Right lobe of liver (tissue), 6 donors: ENCODE measurements around the gene EIF4A3. TPM values are rescaled to one million over a fixed set of nuclear protein-coding genes. Genes with fewer than 3 reads are reported as not detected.

Source experiments
- ATAC-seq, 4 donors: fragments of 200-7000 bp; cut with Tn5 transposase; one replicate each; pipeline ENCODE4 v1.9.1; 2020; ENCODE audit warnings: mild to moderate bottlenecking in 4 of 4, moderate library complexity in 4 of 4
- DNase-seq, 3 donors: peaks; one replicate each; pipeline ENCODE4 v3.0.0-alpha.2; 2020
- H3K27ac ChIP-seq, 3 donors: fragments of 200-600 bp; one replicate each; pipeline ENCODE4 v1.8.0; 2022
- H3K27me3 ChIP-seq, 2 donors: fragments of 200-600 bp; one replicate each; pipeline ENCODE4 v1.8.0; 2022
- H3K36me3 ChIP-seq, 4 donors: fragments of 200-600 bp; sonication (generic) in 1 of 4; one replicate each; pipeline versions ENCODE4 v1.5.1 to v1.8.0; 2017 to 2022; ENCODE audit warnings: control low read depth in 1 of 4
- H3K4me1 ChIP-seq, 4 donors: fragments of 200-600 bp; sonication (generic) in 1 of 4; one replicate each; pipeline versions ENCODE4 v1.5.1 to v1.8.0; 2017 to 2022; ENCODE audit warnings: control low read depth in 1 of 4
- H3K4me3 ChIP-seq, 3 donors: fragments of 200-600 bp; one replicate each; pipeline ENCODE4 v1.8.0; 2022
- H3K9me3 ChIP-seq, 4 donors: fragments of 200-600 bp; sonication (generic) in 1 of 4; one replicate each; pipeline versions ENCODE4 v1.5.1 to v1.8.0; 2017 to 2022; ENCODE audit warnings: control low read depth in 1 of 4
- POLR2A ChIP-seq: fragments of 450-650 bp; IDR thresholded peaks from one replicate; pipeline ENCODE4 v1.6.1; 2017; ENCODE audit warnings: antibody characterized with exemption, mild to moderate bottlenecking
- WGBS: methylation state at CpG from one replicate; pipeline ENCODE4 v1.1.6; 2018; ENCODE audit warnings: low coverage, low lambda C conversion rate; ENCODE audit not compliant: insufficient coverage; ENCODE audit errors: missing lambda C conversion rate; 5-methylcytosine and 5-hydroxymethylcytosine counted together
- intact Hi-C, 2 donors: fragments of 100-400 bp; cut with DNase I; formaldehyde crosslinking; loops; one replicate each; pipeline versions ENCODE4 v1.11.2 to v1.14.1; 2022
- total RNA-seq, 6 experiments: library from RNA; depleted of rRNA in 2 of 6; stranded (reverse); fragments of >200 nt in 2 of 6; fragmentation: NEBNext Ultra II Directional in 3 of 6; extraction: Animal tissue kit (Norgen Biotek cat#: 25700) in 3 of 6; gene quantifications; one replicate each; pipeline versions ENCODE4 v1.1.0 to v1.2.4, GENCODE V29; 2016 to 2023
- TF ChIP-seq, protein P1 (sequence below), 4 donors: fragments of 200-600 bp in 3 of 4; fragments of 450-650 bp in 1 of 4; IDR thresholded peaks; one replicate each; pipeline versions ENCODE4 v1.5.1 to v1.8.0; 2016 to 2022; ENCODE audit warnings: antibody characterized with exemption in 4 of 4, mild to moderate bottlenecking in 2 of 4
- donor health status: DM: no; HTN: yes; CAD: no.
- donor health status: DM: no; HTN: no; CAD: no.
- donor health status: DM: no; HTN: no; CAD: no.
- donor health status: DM: no; HTN: yes; CAD: no.
- donor health status: DM: no; HTN: yes; CAD: no.

Gene EIF4A3
- total RNA-seq, 6 experiments from 2014 or later, result 21.6 to 41.7 (median 32.2) TPM

DNA sequence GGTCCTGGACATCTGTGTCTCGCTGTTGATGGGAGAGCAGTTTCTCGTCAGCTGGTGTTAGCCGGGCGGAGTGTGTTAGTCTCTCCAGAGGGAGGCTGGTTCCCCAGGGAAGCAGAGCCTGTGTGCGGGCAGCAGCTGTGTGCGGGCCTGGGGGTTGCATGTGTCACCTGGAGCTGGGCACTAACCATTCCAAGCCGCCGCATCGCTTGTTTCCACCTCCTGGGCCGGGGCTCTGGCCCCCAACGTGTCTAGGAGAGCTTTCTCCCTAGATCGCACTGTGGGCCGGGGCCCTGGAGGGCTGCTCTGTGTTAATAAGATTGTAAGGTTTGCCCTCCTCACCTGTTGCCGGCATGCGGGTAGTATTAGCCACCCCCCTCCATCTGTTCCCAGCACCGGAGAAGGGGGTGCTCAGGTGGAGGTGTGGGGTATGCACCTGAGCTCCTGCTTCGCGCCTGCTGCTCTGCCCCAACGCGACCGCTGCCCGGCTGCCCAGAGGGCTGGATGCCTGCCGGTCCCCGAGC is 27.6 kb downstream of the EIF4A3 start:
- intact Hi-C loops, result no loop called here
- no peak overlapping the region for H3K27ac ChIP-seq
- ATAC-seq (no peak), DNase-seq (no peak)
- WGBS, result no CpG with 5 or more reads among the region's 24 CpGs
- no peaks in the 10 kb centered on the region for H3K36me3 ChIP-seq
- no peaks in the 10 kb centered on the region for H3K4me1 ChIP-seq
- TF ChIP-seq, protein P1, sequence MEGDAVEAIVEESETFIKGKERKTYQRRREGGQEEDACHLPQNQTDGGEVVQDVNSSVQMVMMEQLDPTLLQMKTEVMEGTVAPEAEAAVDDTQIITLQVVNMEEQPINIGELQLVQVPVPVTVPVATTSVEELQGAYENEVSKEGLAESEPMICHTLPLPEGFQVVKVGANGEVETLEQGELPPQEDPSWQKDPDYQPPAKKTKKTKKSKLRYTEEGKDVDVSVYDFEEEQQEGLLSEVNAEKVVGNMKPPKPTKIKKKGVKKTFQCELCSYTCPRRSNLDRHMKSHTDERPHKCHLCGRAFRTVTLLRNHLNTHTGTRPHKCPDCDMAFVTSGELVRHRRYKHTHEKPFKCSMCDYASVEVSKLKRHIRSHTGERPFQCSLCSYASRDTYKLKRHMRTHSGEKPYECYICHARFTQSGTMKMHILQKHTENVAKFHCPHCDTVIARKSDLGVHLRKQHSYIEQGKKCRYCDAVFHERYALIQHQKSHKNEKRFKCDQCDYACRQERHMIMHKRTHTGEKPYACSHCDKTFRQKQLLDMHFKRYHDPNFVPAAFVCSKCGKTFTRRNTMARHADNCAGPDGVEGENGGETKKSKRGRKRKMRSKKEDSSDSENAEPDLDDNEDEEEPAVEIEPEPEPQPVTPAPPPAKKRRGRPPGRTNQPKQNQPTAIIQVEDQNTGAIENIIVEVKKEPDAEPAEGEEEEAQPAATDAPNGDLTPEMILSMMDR (IDR thresholded peaks at IDR 0.05), result no peak
- no peak for TF ChIP-seq POLR2A
- H3K27me3 ChIP-seq, result no peaks in the 10 kb centered on the region
- H3K4me3 ChIP-seq, result no peak overlapping the region
- H3K9me3 ChIP-seq, result no peaks in the 10 kb centered on the region

DNA sequence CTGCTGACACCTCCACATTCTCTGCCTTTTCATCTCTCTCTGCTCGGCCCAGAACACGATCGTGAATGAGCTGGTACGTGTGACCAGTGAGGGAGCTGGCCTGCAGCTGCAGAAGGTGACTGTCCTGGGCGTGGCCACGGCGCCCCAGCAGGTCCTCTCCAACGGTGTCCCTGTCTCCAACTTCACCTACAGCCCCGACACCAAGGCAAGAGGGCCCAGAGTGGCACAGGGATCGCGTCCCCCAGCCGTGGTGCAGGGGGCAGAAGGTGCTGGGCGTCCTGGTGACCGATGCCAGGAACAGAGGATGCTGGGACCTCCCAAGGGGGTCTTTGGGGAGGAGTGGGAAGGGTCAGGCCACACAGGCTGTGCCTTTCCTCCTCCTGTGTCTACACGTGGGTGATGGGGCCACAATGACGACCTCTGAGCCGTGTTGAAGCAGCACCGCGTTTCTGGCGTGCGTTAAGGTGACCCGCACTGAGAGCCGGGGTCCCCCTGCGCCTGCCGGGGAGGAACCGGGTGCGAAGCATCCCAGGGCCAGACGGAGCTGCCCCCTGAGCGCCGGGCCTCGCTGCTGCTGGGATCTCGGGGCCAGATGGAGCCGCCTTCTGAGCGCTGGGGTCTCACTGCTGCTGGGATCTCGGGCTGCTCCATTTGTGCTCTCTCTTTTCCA is 28.2 kb downstream of the EIF4A3 start:
- Histone ChIP-seq H3K4me1 (no peaks in the 10 kb centered on the region), H3K27ac (no peak overlapping the region), H3K4me3 (no peak overlapping the region), H3K27me3 (no peaks in the 10 kb centered on the region), H3K36me3 (no peaks in the 10 kb centered on the region), H3K9me3 (no peaks in the 10 kb centered on the region)
- no CpG with 5 or more reads among the region's 35 CpGs for WGBS
- intact Hi-C loops, result no loop called here
- DNase-seq, result no peak
- no peak for TF ChIP-seq POLR2A
- TF ChIP-seq, protein P1 (IDR thresholded peaks at IDR 0.05), result no peak
- no peak for ATAC-seq

DNA sequence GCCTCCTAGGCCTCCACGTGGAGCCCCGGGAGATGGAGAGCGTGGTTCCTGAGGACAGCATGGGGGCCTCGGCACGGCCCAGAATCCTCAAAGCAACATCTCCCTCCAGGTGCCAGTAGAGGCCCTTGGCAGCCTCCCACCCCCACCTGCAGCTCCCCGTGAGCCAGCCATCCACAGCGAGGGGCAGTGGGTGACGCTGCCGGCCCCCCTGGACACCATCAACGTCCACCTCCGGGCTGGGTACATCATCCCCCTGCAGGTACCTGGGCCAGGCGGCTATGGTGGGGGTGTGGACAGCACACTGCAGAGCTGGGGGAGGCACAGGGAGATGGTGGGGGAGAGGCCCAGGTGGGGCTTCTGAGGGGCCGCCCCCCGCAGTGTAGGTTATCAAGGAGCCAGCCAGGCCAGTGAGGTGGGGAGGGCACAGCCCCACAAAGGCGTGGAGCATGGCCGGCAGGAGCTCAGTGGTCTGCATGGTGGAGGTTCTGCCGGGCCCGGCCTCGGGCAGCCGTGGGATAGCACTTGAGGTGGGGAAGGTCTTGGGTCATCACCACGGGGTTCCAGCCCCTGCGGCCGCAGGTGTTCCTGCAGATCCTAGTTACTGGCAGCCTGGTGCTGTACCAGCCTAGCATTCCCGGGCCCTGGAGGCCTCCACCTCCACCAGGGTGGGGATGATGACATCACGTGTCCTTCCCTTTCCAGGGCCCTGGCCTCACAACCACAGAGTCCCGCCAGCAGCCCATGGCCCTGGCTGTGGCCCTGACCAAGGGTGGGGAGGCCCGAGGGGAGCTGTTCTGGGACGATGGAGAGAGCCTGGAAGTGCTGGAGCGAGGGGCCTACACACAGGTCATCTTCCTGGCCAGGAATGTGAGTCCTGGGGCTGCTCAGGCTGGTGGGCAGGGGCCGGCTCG is 29.2 kb downstream of the EIF4A3 start:
- no peak for DNase-seq
- H3K9me3 ChIP-seq, result no peaks in the 10 kb centered on the region
- no peak overlapping the region for H3K27ac ChIP-seq
- 82% methylated on average over 3 of the region's 31 CpGs for WGBS
- no peak overlapping the region for H3K4me3 ChIP-seq
- no peaks in the 10 kb centered on the region for H3K36me3 ChIP-seq
- intact Hi-C loops, result no loop called here
- no peak for TF ChIP-seq POLR2A
- TF ChIP-seq, protein P1 (IDR thresholded peaks at IDR 0.05), result no peak
- peak in 1 of 4 donors; percentile 15 for ATAC-seq
- no peaks in the 10 kb centered on the region for H3K27me3 ChIP-seq
- no peaks in the 10 kb centered on the region for H3K4me1 ChIP-seq

DNA sequence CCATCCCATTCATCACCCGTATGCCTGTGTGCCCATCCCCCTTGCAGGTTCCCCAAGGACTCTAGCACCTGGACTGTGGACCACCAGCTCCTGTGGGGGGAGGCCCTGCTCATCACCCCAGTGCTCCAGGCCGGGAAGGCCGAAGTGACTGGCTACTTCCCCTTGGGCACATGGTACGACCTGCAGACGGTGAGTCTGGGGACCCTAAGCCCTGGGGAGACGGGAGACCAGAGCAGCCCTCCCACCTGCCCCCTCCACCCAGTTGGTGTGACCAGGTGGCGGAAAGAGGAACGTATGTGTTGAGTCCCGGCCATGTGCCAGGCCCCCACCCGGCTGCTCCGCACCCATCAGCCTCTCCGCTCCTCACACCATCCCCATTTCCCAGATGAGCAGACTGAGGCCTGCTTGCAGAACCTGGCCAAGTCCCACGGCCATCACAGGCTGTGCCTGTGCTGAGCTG is 30.0 kb downstream of the EIF4A3 start:
- Histone ChIP-seq H3K27me3 (no peaks in the 10 kb centered on the region), H3K36me3 (no peaks in the 10 kb centered on the region), H3K27ac (no peak overlapping the region), H3K4me3 (no peak overlapping the region), H3K9me3 (no peaks in the 10 kb centered on the region), H3K4me1 (no peaks in the 10 kb centered on the region)
- DNase-seq, result no peak
- WGBS, result no CpG with 5 or more reads among the region's 13 CpGs
- TF ChIP-seq POLR2A, result no peak
- no peak for ATAC-seq
- intact Hi-C loops, result no loop called here
